ENCODE data around the gene CEP20. TPM values are rescaled to one million over a fixed set of nuclear protein-coding genes. Genes with fewer than 3 reads are reported as not detected.

Gene CEP20
- total RNA-seq, 6 donors from 2014 or later = 7.7 to 45.2 (median 28.5) TPM

DNA sequence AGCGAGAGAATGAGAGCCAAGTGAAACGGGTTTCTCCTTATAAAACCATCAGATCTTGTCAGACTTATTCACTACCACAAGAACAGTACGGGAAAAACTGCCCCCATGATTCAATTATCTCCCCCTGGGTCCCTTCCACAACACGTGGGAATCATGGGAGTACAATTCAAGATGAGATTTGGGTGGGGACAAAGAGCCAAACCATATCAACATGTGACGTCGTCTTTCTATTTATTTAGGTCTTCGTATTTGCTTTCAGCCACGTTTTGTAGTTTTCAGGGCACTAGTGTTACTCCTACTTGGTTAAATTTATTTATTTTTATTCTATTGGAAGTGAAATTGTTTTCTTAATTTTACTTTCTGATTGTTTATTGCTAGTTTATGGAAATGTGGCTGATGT lies 27.9 kb upstream of the CEP20 start:
- no peak overlapping the region for H3K27ac ChIP-seq
- no peak for ATAC-seq (ENCODE audit: low FRiP score in 2 of 2)
- 84 to 90% methylated on average over 8 of the region's 8 CpGs for WGBS, 2 donors
- no peaks in the 10 kb centered on the region for H3K27me3 ChIP-seq
- TF ChIP-seq POLR2A (IDR thresholded peaks at IDR 0.05) (no peak), POLR2AphosphoS5 (IDR thresholded peaks at IDR 0.05) (no peak)
- H3K4me3 ChIP-seq = no peak overlapping the region
- DNase-seq = no peak
- no peaks in the 10 kb centered on the region for H3K36me3 ChIP-seq
- H3K9me3 ChIP-seq = no peaks in the 10 kb centered on the region
- no peaks in the 10 kb centered on the region for H3K4me1 ChIP-seq

DNA sequence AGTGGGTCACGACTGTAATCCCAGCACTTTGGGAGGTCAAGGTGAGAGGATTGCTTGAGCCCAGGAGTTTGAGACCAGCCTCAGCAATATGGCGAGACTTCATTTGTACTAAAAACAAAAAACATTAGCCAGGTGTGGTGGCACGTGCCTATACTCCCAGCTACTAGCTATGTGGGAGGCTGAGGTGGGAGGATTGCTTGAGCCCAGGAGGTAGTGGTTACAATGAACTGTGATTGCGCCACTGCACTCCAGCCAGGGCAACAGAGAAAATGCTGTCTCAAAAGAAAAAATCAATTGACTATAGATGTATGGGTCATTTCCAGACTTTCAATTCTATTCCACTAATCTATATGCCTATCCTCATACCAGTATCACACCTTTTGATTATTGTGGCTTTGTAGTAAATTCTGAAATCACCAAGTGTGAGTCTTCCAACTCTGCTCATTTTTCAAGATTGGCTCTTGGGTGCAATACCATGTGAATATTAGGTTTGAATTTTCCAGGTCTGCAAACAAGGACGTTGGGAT lies 27.2 kb upstream of the CEP20 start:
- H3K36me3 ChIP-seq = no peaks in the 10 kb centered on the region
- no peaks in the 10 kb centered on the region for H3K27me3 ChIP-seq
- no peaks in the 10 kb centered on the region for H3K4me1 ChIP-seq
- TF ChIP-seq, protein P1, sequence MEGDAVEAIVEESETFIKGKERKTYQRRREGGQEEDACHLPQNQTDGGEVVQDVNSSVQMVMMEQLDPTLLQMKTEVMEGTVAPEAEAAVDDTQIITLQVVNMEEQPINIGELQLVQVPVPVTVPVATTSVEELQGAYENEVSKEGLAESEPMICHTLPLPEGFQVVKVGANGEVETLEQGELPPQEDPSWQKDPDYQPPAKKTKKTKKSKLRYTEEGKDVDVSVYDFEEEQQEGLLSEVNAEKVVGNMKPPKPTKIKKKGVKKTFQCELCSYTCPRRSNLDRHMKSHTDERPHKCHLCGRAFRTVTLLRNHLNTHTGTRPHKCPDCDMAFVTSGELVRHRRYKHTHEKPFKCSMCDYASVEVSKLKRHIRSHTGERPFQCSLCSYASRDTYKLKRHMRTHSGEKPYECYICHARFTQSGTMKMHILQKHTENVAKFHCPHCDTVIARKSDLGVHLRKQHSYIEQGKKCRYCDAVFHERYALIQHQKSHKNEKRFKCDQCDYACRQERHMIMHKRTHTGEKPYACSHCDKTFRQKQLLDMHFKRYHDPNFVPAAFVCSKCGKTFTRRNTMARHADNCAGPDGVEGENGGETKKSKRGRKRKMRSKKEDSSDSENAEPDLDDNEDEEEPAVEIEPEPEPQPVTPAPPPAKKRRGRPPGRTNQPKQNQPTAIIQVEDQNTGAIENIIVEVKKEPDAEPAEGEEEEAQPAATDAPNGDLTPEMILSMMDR (IDR thresholded peaks at IDR 0.05) = no peak
- TF ChIP-seq POLR2AphosphoS5 (IDR thresholded peaks at IDR 0.05) (no peak), POLR2A (IDR thresholded peaks at IDR 0.05) (no peak)
- no peaks in the 10 kb centered on the region for H3K9me3 ChIP-seq
- no peak overlapping the region for H3K4me3 ChIP-seq
- no peak overlapping the region for H3K27ac ChIP-seq
- ATAC-seq (ENCODE audit: low FRiP score in 2 of 2) (no peak), DNase-seq (no peak)
- WGBS, 2 donors = 77 to 87% methylated on average over 5 of the region's 5 CpGs

DNA sequence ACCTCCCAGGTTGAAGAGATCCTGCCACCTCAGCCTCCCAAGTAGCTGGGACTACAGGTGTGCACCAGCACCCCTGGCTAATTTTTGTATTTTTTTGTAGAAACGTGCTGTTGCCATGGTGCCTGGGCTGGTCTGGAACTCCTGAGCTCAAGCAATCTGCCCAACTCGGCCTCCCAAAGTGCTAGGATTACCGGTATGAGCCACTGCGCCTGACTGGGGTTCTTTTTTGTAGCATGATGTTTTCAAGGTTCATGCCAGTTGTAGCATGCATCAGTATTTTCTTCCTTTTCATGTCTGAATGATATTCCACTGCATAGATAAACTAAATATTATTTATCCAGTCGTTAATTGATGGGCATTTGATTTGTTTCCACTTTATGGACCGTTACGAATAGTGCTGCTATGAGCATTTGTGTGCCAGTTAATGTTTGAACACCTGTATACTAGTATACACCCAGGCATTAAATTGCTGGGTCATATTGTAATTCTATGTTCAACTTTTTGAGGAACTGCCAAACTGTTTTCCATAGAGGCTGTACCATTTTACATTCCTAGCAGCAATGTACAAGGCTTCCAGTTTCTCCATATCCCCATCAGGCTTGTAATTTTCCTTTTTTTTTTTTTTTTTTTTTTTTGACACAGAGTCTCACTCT lies 24.8 kb upstream of the CEP20 start:
- Histone ChIP-seq H3K4me3 (no peak overlapping the region), H3K27me3 (no peaks in the 10 kb centered on the region), H3K36me3 (no peaks in the 10 kb centered on the region), H3K4me1 (no peaks in the 10 kb centered on the region), H3K27ac (no peak overlapping the region), H3K9me3 (no peaks in the 10 kb centered on the region)
- ATAC-seq (ENCODE audit: low FRiP score in 2 of 2) (no peak), DNase-seq (no peak)
- TF ChIP-seq POLR2AphosphoS5 (IDR thresholded peaks at IDR 0.05) (no peak), POLR2A (IDR thresholded peaks at IDR 0.05) (no peak), EP300 (IDR thresholded peaks at IDR 0.05) (no peak)
- TF ChIP-seq, protein P1 (IDR thresholded peaks at IDR 0.05) = no peak
- 78 to 80% methylated on average over 7 of the region's 7 CpGs for WGBS, 2 donors

DNA sequence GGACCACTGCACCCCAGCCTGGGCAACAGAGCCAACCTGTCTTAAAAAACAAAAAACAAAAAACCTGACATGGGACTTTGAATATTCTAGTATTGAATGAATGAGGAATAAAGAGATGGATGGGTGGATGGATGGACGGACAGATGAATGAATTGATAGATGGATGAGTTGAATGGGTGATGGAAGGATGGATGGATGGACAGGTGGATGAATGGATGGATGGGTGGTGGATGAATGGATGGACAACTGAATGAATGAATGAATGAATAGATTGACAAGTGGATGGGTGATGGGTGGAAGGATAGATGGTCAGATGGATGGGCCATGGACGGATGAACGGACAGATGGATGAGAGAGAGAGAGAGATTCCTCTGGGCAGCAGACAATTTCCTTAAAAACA lies 22.8 kb upstream of the CEP20 start:
- Histone ChIP-seq H3K27me3 (no peaks in the 10 kb centered on the region), H3K4me1 (no peaks in the 10 kb centered on the region), H3K9me3 (peaks cover 0 to 6% (median 0%) of the 10 kb centered on the region in 4 donors), H3K27ac (no peak overlapping the region), H3K4me3 (no peak overlapping the region), H3K36me3 (no peaks in the 10 kb centered on the region)
- DNase-seq (no peak), ATAC-seq (ENCODE audit: low FRiP score in 2 of 2) (no peak)
- TF ChIP-seq POLR2AphosphoS5 (IDR thresholded peaks at IDR 0.05) (no peak), EP300 (IDR thresholded peaks at IDR 0.05) (no peak), POLR2A (IDR thresholded peaks at IDR 0.05) (no peak)
- 94 to 100% methylated on average over 3 of the region's 3 CpGs for WGBS, 2 donors

DNA sequence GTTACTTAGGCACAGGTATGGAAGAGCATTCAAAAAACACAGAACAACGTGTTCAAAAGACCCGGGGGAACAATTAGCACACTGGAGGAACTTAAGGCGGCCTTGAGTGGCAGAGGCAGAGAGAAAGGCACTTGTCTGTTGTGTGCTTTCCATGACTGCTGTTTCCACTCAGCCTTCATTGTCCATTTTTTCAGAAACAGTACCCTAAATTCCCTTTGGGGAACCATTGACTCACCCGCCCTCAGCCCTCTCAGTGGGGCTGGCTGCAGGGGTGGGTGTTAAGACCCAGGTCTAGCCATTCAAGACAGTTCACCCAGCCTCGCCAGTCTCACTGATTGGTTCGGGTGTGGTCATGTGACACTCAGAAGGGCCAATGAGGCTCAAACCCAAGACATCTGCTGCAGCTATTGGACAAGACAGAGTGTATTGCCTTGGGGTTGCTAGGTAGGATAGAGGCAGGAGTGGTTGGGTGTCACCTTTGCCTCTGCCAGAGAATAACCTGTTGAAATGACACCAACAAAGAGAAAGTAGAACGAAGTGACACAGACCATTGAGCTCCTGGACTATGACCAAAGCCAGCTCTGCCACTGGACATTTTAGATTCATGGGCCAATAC lies 19.6 kb upstream of the CEP20 start:
- Histone ChIP-seq H3K9me3 (peaks cover 0 to 6% (median 0%) of the 10 kb centered on the region in 4 donors), H3K36me3 (no peaks in the 10 kb centered on the region), H3K4me1 (no peaks in the 10 kb centered on the region), H3K27me3 (no peaks in the 10 kb centered on the region), H3K4me3 (no peak overlapping the region), H3K27ac (no peak overlapping the region)
- WGBS, 2 donors = 81 to 94% methylated on average over 7 of the region's 7 CpGs
- peak in 1 of 2 donors; percentile 30 for ATAC-seq (ENCODE audit: low FRiP score in 2 of 2)
- TF ChIP-seq EP300 (IDR thresholded peaks at IDR 0.05) = no peak
- no peak for TF ChIP-seq POLR2AphosphoS5 (IDR thresholded peaks at IDR 0.05)
- no peak for TF ChIP-seq POLR2A (IDR thresholded peaks at IDR 0.05)
- DNase-seq = no peak

DNA sequence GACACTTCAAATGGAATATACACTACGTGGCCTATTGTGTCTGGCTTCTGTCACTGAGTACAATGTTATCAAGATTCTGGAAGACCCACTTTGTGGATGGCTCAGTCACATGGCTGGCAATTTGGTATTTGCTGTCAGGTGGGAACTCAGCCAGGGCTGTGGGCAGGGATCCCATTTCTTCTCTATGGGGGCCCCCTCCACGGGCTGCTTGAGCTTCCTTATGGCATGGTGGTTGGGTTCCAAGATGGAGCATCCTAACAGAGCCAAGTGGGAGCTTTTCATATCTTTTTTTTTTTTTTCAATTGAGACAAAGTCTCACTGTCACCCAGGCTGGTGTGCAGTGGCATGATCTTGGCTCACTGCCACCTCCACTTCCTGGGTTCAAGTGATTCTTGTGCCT lies 18.0 kb upstream of the CEP20 start:
- H3K27me3 ChIP-seq = no peaks in the 10 kb centered on the region
- no peak overlapping the region for H3K27ac ChIP-seq
- H3K9me3 ChIP-seq = peaks cover 0 to 6% (median 0%) of the 10 kb centered on the region in 4 donors
- no peaks in the 10 kb centered on the region for H3K36me3 ChIP-seq
- WGBS, 2 donors = 79 to 85% methylated on average over 2 of the region's 2 CpGs
- DNase-seq (no peak), ATAC-seq (ENCODE audit: low FRiP score in 2 of 2) (no peak)
- no peaks in the 10 kb centered on the region for H3K4me1 ChIP-seq
- TF ChIP-seq POLR2AphosphoS5 (IDR thresholded peaks at IDR 0.05) = no peak
- TF ChIP-seq POLR2A (IDR thresholded peaks at IDR 0.05) = no peak
- TF ChIP-seq EP300 (IDR thresholded peaks at IDR 0.05) = no peak
- TF ChIP-seq, protein P1 (IDR thresholded peaks at IDR 0.05) = no peak
- no peak overlapping the region for H3K4me3 ChIP-seq
